H9 (cell line): Measurements from ENCODE around the gene DPYSL3. TPM values are rescaled to one million over a fixed set of nuclear protein-coding genes. Genes with fewer than 3 reads are reported as not detected.

Source experiments
- DNase-seq: peaks from one replicate; pipeline ENCODE4 v3.0.0-alpha.2; 2017
- H2AFZ ChIP-seq: one replicate; pipeline ENCODE4 v1.6.1; 2013; ENCODE audit warnings: mild to moderate bottlenecking, low read length, control low read depth, moderate library complexity
- H2AK5ac ChIP-seq: 2 replicates; pipeline ENCODE4 v1.6.1; 2013; ENCODE audit warnings: low read length, control low read depth, mixed read lengths; ENCODE audit not compliant: insufficient read length
- H2BK120ac ChIP-seq: one replicate; pipeline ENCODE4 v1.6.1; 2013; ENCODE audit warnings: low read depth, mild to moderate bottlenecking, low read length, control low read depth, inconsistent platforms; ENCODE audit not compliant: poor library complexity, severe bottlenecking
- H2BK12ac ChIP-seq: 2 replicates; pipeline ENCODE4 v1.6.1; 2013; ENCODE audit warnings: low read length, control low read depth, mixed read lengths, low read depth; ENCODE audit not compliant: insufficient read length
- H2BK15ac ChIP-seq: 2 replicates; pipeline ENCODE4 v1.6.1; 2013; ENCODE audit warnings: low read depth, low read length, control low read depth
- H2BK20ac ChIP-seq: one replicate; pipeline ENCODE4 v1.6.1; 2013; ENCODE audit warnings: low read depth, mild to moderate bottlenecking, low read length, control low read depth, inconsistent platforms; ENCODE audit not compliant: poor library complexity, severe bottlenecking
- H2BK5ac ChIP-seq: 2 replicates; pipeline ENCODE4 v1.6.1; 2013; ENCODE audit warnings: low read length, control low read depth, mixed read lengths; ENCODE audit not compliant: insufficient read length
- H3K14ac ChIP-seq: 2 replicates; pipeline ENCODE4 v1.6.1; 2013; ENCODE audit warnings: low read length, control low read depth; ENCODE audit not compliant: insufficient read depth
- H3K18ac ChIP-seq: 2 replicates; pipeline ENCODE4 v1.6.1; 2013; ENCODE audit warnings: low read depth, mild to moderate bottlenecking, mixed read lengths, low read length, control low read depth; ENCODE audit not compliant: insufficient read length
- H3K23ac ChIP-seq: 2 replicates; pipeline ENCODE4 v1.6.1; 2013; ENCODE audit warnings: low read length, control low read depth, mixed read lengths, low read depth; ENCODE audit not compliant: insufficient read length
- H3K23me2 ChIP-seq: 2 replicates; pipeline ENCODE4 v1.6.1; 2013; ENCODE audit warnings: low read depth, mild to moderate bottlenecking, mixed read lengths, low read length, control low read depth; ENCODE audit not compliant: insufficient read length, poor library complexity, severe bottlenecking
- H3K27ac ChIP-seq: 2 replicates; pipeline ENCODE4 v1.5.1; 2013; ENCODE audit warnings: low read length, control low read depth, mixed read lengths, low read depth; ENCODE audit not compliant: insufficient read length
- H3K27me3 ChIP-seq: 2 replicates; pipeline ENCODE4 v1.6.1; 2013; ENCODE audit warnings: low read length, control low read depth, inconsistent platforms; ENCODE audit not compliant: insufficient read depth
- H3K4ac ChIP-seq: 2 replicates; pipeline ENCODE4 v1.6.1; 2013; ENCODE audit warnings: low read depth, mild to moderate bottlenecking, control low read depth, inconsistent platforms, low read length, moderate library complexity
- H3K4me1 ChIP-seq: 2 replicates; pipeline ENCODE4 v1.6.1; 2013; ENCODE audit warnings: low read length, control low read depth, inconsistent platforms; ENCODE audit not compliant: insufficient read depth
- H3K4me2 ChIP-seq: 2 replicates; pipeline ENCODE4 v1.6.1; 2013; ENCODE audit warnings: low read length, control low read depth, mixed read lengths; ENCODE audit not compliant: insufficient read length, insufficient read depth
- H3K56ac ChIP-seq: 2 replicates; pipeline ENCODE4 v1.6.1; 2013; ENCODE audit warnings: low read depth, mild to moderate bottlenecking, mixed read lengths, low read length, control low read depth; ENCODE audit not compliant: insufficient read length
- H3K79me1 ChIP-seq: 2 replicates; pipeline ENCODE4 v1.6.1; 2013; ENCODE audit warnings: low read depth, mild to moderate bottlenecking, moderate library complexity, low read length, control low read depth, inconsistent platforms; ENCODE audit not compliant: insufficient read depth, poor library complexity, severe bottlenecking
- H3K79me2 ChIP-seq: 2 replicates; pipeline ENCODE4 v1.6.1; 2013; ENCODE audit warnings: low read length, control low read depth, inconsistent platforms; ENCODE audit not compliant: insufficient read depth
- H3K9ac ChIP-seq: 2 replicates; pipeline ENCODE4 v1.6.1; 2013; ENCODE audit warnings: low read length, control low read depth, mixed read lengths; ENCODE audit not compliant: insufficient read length; ENCODE audit errors: extremely low read depth
- H3K9me3 ChIP-seq: one replicate; pipeline ENCODE4 v1.6.1; 2013; ENCODE audit warnings: low read depth, low read length, inconsistent platforms; ENCODE audit not compliant: control insufficient read depth
- H3T11ph ChIP-seq: one replicate; pipeline ENCODE4 v1.6.1; 2013; ENCODE audit warnings: mild to moderate bottlenecking, low read length, control low read depth, inconsistent platforms
- H4K20me1 ChIP-seq: one replicate; pipeline ENCODE4 v1.6.1; 2013; ENCODE audit not compliant: control insufficient read depth, insufficient read length, insufficient read depth
- H4K5ac ChIP-seq: 2 replicates; pipeline ENCODE4 v1.6.1; 2013; ENCODE audit warnings: low read depth, mild to moderate bottlenecking, mixed read lengths, low read length, control low read depth; ENCODE audit not compliant: insufficient read length
- H4K8ac ChIP-seq: replicated peaks from 2 replicates; pipeline ENCODE4 v1.6.1; 2013; ENCODE audit warnings: low read length, control low read depth, mixed read lengths, low read depth; ENCODE audit not compliant: insufficient read length
- H4K91ac ChIP-seq: 2 replicates; pipeline ENCODE4 v1.6.1; 2013; ENCODE audit warnings: low read depth, mild to moderate bottlenecking, moderate library complexity, mixed read lengths, low read length, control low read depth; ENCODE audit not compliant: insufficient read length
- H3K27ac Mint-ChIP-seq, 3 experiments: 2 replicates in 2 of 3; 3 replicates in 1 of 3; pipeline ENCODE4 v1.8.0; 2020 to 2021; ENCODE audit warnings: mixed read lengths in 3 of 3, mild to moderate bottlenecking in 1 of 3, moderate library complexity in 1 of 3
- H3K27me3 Mint-ChIP-seq: 2 replicates; pipeline ENCODE4 v1.8.0; 2021; ENCODE audit warnings: low read depth, mild to moderate bottlenecking, moderate library complexity, mixed read lengths
- H3K36me3 Mint-ChIP-seq, 3 experiments: 2 replicates in 2 of 3; 3 replicates in 1 of 3; pipeline ENCODE4 v1.8.0; 2020 to 2021; ENCODE audit warnings: low read depth in 3 of 3, mixed read lengths in 3 of 3; ENCODE audit not compliant: insufficient read depth in 1 of 3
- H3K4me1 Mint-ChIP-seq, 2 experiments: 2 replicates each; pipeline ENCODE4 v1.8.0; 2020; ENCODE audit warnings: mixed read lengths in 2 of 2
- H3K4me3 Mint-ChIP-seq, 2 experiments: 2 replicates in 1 of 2; 3 replicates in 1 of 2; pipeline ENCODE4 v1.8.0; 2020 to 2021; ENCODE audit warnings: mild to moderate bottlenecking in 2 of 2, mixed read lengths in 2 of 2, moderate library complexity in 1 of 2
- H3K9me3 Mint-ChIP-seq, 2 experiments: 2 replicates in 1 of 2; 3 replicates in 1 of 2; pipeline ENCODE4 v1.8.0; 2020; ENCODE audit warnings: mild to moderate bottlenecking in 2 of 2, mixed read lengths in 2 of 2, moderate library complexity in 1 of 2
- CTCF ChIP-seq: fragments of 200-600 bp; sonication (generic); conservative IDR thresholded peaks from 3 replicates; pipeline ENCODE4 v1.8.0; 2021; ENCODE audit warnings: antibody characterized with exemption, mild to moderate bottlenecking
- WGBS: extraction: QIAGEN DNeasy Blood & Tissue Kit; methylation state at CpG from one replicate; pipeline ENCODE4 v1.1.7; 2013; ENCODE audit warnings: missing lambda C conversion rate, low lambda C conversion rate, mixed read lengths; ENCODE audit not compliant: insufficient read length; ENCODE audit errors: extremely low coverage; 5-methylcytosine and 5-hydroxymethylcytosine counted together
- total RNA-seq: library from RNA; stranded (reverse); gene quantifications from 2 replicates; pipeline ENCODE4 v1.2.1, GENCODE V29; 2021

The DPYSL3 gene
- total RNA-seq, 1 experiment from 2014 or later: 515 TPM

DNA sequence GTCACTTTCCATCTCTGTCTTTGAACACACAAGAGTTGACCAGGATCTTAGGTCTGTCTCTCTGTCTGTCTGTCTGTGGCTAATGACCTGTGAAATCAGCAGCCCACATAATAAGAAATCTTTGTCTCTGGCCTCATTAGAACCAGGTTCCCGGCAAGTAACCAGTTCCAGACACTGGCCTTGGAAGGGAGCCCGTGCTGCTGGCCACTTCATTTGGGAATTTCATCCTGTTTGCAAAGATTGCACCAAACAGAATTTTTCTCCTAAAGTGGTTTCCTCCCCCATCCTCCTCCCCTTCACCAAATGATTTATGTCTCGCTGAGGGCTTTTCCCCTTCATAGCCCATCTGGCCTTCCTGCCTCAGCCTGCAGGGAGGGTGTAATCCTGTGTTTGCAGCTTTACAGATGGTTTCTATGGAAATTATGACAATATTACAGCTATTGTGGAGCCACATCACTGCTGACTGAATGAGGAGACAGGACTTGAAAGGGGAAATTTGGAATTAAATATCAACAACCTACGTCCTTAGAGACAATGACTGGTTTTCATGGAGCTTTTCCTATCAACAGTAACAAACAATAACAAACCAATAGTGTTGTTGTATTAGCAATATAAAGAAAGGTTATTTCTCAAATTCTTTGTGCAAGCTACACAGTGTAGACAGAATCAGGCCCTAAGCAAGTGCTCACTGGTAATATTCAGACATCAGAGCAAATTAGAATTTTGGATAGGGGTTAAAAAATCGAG, 25.7 kb downstream of the DPYSL3 start:
- no peak overlapping the region for H2AFZ ChIP-seq
- H3K9ac ChIP-seq: no peak overlapping the region
- peaks cover 25% of the 10 kb centered on the region for H3K4me1 ChIP-seq
- Mint-ChIP-seq H3K36me3 (peaks cover 2 to 11% (median 5%) of the 10 kb centered on the region in 3 experiments; a peak in 5 of 7 replicates), H3K9me3 (no peaks in the 10 kb centered on the region), H3K4me1 (peaks cover 62 to 68% of the 10 kb centered on the region in 2 experiments), H3K4me3 (no peak overlapping the region; a peak in 1 of 5 replicates), H3K27ac (peak overlapping the region in 2 of 3 experiments; percentile 9 to 93; a peak in 5 of 7 replicates), H3K27me3 (no peaks in the 10 kb centered on the region)
- no peaks in the 10 kb centered on the region for H3K27me3 ChIP-seq
- H4K20me1 ChIP-seq: no peaks in the 10 kb centered on the region
- no peak overlapping the region for H4K5ac ChIP-seq
- H2BK15ac ChIP-seq: no peak overlapping the region
- no peak overlapping the region for H3K23ac ChIP-seq
- H2AK5ac ChIP-seq: no peak overlapping the region
- DNase-seq: no peak
- peaks cover 2% of the 10 kb centered on the region for H3K79me1 ChIP-seq
- H3K27ac ChIP-seq: no peak overlapping the region
- TF ChIP-seq CTCF: no peak
- no peak overlapping the region for H3K56ac ChIP-seq
- H3K23me2 ChIP-seq: no peaks in the 10 kb centered on the region
- no peak overlapping the region for H4K91ac ChIP-seq
- H3K79me2 ChIP-seq: peaks cover 6% of the 10 kb centered on the region; the same call in 1 of the 2 replicates
- peak overlapping the region; percentile 12; the same call in 1 of the 2 replicates for H3K14ac ChIP-seq
- no peak overlapping the region for H3T11ph ChIP-seq
- H2BK120ac ChIP-seq: no peak overlapping the region
- H2BK5ac ChIP-seq: no peak overlapping the region
- H2BK12ac ChIP-seq: no peak overlapping the region
- H2BK20ac ChIP-seq: no peak overlapping the region
- WGBS: no CpG with 5 or more reads among the region's 5 CpGs
- H4K8ac ChIP-seq: no peak overlapping the region
- H3K18ac ChIP-seq: peak overlapping the region; percentile 56
- H3K9me3 ChIP-seq: no peaks in the 10 kb centered on the region
- H3K4ac ChIP-seq: no peak overlapping the region
- no peak overlapping the region for H3K4me2 ChIP-seq
